ENCODE data around the gene FERMT1. TPM values are rescaled to one million over a fixed set of nuclear protein-coding genes. Genes with fewer than 3 reads are reported as not detected.

Gene FERMT1, protein sequence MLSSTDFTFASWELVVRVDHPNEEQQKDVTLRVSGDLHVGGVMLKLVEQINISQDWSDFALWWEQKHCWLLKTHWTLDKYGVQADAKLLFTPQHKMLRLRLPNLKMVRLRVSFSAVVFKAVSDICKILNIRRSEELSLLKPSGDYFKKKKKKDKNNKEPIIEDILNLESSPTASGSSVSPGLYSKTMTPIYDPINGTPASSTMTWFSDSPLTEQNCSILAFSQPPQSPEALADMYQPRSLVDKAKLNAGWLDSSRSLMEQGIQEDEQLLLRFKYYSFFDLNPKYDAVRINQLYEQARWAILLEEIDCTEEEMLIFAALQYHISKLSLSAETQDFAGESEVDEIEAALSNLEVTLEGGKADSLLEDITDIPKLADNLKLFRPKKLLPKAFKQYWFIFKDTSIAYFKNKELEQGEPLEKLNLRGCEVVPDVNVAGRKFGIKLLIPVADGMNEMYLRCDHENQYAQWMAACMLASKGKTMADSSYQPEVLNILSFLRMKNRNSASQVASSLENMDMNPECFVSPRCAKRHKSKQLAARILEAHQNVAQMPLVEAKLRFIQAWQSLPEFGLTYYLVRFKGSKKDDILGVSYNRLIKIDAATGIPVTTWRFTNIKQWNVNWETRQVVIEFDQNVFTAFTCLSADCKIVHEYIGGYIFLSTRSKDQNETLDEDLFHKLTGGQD
- total RNA-seq (2014; rRNA removed): 6.1 and 8.3 TPM in 2 replicates
- polyA plus RNA-seq (2012): 1.7 TPM

DNA sequence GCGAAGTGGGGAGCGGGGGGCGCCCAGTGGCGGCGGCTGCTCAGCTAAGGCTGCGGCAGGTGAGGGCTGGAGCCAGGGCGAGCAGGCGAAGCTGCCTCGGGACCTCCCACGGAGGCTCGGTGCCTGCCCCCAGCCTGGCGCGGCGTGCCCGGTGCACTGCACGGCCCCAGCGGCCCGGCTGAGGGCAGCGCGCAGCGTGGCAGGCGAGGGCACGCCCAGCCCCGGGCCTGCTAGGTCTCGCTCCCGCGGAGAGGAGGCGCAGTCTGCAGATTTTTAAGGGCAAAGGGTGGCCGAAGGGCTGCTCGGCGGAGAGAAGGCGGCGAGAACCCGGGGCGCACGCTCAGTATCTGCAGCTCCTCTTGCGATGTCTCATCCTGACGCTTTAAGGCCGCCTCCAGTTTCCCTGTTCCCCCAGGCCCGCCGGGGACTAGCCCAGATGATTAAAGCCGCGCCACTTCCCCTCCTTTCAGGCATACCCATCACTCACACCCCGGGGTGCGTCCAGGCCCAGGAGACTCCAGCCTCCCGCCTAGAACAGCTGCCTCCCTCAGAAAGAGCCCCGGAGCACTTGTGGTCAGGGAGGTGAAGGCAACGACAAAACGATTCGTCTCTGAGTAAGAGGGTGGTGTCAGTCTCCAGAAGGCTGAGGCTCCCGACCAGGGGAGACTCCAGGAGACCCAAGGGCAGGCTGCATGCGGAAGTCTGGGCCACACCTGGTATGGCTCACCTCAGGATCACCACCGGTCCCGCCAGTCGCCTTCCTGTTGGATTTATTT is at the start of gene FERMT1:
TSS of gene FERMT1 (minus strand) at position 158 of the 776 bp plus-strand sequence. CDS start 3,476 bp downstream, outside the sequence.
- DNase-seq (ENCODE audit: low read depth): peak; percentile 90

GRCh38 chr20:6169251-6169650 is 46.4 kb upstream of the FERMT1 start:
- no peak for DNase-seq (ENCODE audit: low read depth)

GRCh38 chr20:6168204-6168603 is 45.4 kb upstream of the FERMT1 start:
- no peak for DNase-seq (ENCODE audit: low read depth)

DNA sequence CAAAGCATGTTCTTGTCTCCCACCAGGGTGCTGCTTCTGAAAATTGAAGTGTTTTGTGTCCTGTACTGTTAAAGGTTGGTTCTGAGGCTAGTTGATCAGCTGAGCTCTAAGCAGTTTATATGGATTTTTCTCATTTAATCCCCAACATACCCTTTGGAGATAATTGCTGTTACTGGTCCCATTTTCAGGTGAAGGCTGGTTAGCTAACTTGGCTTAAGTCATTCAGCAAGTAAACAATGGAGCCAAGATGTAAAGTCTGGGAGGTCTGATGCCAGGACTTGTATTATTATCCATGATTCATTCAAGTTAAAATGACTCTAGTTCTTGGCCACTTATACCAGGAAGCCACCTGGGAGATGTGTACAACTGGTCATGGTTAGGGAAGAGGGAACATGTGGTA is 42.5 kb upstream of the FERMT1 start:
- DNase-seq (ENCODE audit: low read depth): no peak

DNA sequence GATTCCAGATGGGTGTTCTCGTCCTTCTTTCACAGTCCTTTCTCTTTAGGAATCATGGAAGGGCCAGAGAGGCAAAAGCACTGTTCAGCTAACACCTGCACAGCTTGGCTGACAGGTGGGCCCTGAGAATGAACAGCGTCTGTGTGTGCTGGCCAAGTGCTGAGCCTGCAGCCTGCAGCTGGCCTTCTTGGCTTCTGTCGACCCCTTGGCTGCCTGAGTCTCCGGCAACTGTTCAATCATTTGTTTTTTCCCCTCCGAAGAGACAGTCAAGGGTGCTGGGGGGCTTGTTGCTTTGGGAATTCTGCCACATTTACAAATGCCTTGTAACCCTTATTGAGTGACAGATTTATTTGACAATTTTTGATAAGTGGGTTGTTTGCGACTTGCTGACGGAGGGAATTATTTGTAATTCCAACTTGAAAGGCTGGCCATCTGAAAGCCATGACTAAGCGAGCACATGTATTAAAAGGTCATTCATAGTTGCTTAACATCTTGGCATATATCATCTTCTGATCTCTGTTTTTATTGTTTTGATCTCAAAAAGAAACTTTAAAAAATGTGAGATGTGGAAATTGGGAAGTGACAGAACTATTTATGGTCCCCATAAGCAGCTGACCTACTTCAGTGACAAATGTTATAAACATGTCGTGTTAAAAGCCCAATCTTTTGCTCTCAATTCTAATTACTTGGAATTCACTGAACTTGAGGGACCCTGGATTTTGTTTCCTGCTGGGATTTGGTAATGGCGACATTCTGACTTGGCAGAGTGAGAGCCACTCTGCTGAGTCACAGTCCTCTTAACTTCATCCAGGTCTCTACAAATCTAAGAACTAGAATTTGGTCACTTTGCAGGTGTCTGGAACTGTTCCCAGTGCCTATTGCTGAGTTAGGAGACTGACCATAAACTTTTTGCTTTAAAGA is 41.9 kb upstream of the FERMT1 start:
- no peak for DNase-seq (ENCODE audit: low read depth)

DNA sequence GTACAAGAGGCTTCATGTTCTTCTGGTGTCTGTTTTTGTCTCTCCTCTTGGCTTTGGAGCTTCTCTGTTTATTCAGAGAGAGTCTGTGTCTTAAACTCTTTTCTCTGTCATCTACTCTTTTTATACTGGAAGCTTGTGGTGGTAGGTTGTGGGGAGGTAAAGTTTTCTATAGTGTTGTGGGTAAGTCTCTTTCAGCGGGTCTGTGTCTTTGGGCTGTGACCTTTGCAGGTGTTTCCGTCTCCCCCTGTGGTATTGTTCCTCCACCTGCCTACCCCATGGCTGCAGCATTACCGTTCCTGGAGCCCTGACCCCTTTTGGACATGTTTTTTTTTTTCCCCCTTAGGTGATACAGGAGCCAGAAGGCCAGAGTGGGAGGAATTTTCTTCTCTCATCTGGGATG is 37.9 kb upstream of the FERMT1 start:
- DNase-seq (ENCODE audit: low read depth): no peak

GRCh38 chr20:6157345-6157744 is 34.5 kb upstream of the FERMT1 start:
- DNase-seq (ENCODE audit: low read depth): no peak

- DNase-seq (ENCODE audit: low read depth): no peak
Observed at GRCh38 chr20:6152777-6153176, 29.9 kb upstream of the FERMT1 start.

- DNase-seq (ENCODE audit: low read depth): no peak
Observed at GRCh38 chr20:6148073-6148472, 25.2 kb upstream of the FERMT1 start.

GRCh38 chr20:6142348-6142993 is 19.6 kb upstream of the FERMT1 start:
- peak; percentile 35 for DNase-seq (ENCODE audit: low read depth)

DNA sequence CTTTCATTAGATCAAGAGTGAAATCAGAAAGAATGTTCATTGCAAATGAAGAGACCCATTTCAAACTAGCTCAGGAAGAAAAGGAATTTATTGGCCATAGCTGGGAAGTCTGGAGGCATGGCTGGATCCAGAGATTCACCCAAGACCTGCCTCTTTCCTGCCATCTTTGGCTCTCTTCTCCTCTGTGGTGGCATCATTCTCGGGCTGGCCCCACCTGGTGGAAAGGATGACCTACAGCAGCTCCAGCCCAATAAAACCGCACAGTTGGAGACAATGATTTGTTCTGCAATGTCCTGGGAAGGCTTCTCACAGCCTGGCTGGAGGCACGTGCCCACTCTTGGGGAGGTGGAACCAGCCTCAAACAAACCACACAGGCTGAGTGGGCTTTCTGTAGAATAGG is 18.1 kb upstream of the FERMT1 start:
- peak; percentile 23 for DNase-seq (ENCODE audit: low read depth)

DNA sequence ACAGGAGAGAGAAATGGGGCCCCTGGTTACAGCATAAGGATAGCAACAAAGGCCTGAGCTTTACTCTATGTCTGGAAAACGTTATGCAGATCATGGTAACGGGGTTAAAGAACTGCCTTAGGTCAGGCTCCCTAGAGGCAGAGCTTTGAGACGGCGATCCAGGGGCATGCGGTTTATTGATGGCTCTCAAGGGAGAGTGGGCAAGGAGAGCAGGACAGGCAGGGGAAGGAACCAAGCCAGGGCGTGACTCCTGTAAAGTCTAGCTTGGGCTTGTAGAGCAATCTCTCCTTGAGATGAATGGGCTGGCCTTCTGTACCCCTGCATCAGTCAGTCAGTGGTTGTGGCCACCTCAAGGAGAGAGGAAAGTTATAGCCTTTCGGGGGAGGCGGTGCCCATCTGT is 12.5 kb upstream of the FERMT1 start:
- DNase-seq (ENCODE audit: low read depth): no peak

DNA sequence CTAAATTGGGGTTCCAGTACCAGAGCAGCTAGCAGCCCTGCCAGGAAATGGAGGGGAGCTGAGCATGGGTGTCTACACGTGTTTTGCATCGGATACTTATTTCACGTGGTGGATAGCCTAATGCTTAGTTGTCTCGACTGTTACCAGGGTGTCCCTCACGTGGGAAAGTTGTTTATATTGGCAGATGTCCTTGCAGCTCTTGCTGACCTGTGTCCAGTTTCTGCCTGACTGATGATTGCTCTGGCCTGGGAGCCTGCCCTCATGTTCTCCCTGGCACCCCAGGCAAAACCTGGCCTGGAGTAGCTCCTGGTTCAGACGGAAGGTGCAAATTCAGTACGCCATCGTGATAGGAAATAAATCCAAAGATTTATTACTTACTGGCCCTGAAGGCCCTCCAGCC is 11.8 kb upstream of the FERMT1 start:
- DNase-seq (ENCODE audit: low read depth): peak; percentile 30

DNA sequence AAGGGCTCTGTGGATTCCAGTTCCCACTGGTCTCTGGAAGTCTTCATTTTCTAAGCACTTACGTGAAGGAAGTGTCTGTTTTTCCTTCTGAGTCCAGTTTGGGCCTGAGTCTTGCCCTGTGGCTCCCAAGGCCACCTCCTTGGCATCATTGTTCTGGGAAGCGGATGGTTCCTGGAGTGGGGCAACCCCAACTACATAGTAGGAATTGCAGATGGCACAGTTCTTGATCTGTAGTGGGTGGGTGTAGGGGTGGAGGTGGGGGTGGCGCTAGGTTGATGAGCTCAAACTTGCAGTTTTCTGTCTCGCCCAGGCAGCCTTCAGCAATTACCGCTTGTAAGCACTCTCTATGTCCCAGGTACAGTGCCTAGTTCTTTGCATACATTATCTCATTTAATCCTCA is 7.2 kb upstream of the FERMT1 start:
- DNase-seq (ENCODE audit: low read depth): no peak

DNA sequence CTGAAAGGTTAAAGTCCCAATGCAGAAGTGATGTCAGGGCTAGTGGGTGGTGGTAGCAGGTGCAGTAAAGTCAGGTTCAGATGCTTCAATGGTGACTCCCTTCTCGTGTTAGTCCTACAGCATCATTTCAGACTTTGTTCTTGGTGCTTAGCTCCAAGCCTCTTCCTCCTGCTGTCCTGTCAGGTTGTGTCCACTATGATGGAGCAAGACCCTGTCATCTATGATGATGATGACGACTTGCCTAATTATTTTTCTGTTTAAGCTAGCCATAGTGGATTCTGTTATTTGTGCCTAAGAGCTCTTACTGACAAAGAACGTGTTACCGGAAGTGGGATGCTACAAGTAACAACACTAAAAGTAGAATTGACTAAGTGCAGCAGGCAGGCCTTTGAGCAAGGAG is 5.0 kb upstream of the FERMT1 start:
- no peak for DNase-seq (ENCODE audit: low read depth)

DNA sequence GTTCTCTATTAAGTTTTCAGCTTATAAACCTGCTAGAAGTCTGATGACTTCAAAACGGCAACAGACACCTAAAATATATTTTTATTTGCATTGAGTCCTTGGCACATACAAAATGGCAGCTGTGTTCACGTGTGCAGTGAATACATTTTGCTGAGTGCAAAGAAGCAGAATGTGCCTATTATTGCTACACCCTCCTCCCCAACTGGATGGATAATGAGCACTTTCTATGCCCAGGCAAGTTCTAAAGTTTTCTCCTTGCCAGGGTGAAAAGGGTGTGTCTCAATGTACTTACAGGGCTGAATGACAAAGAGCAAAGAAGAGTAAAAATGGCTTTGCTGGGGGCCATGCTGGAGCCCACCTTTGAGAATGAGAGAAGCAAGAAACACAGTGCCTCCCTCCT is 4.0 kb upstream of the FERMT1 start:
- DNase-seq (ENCODE audit: low read depth): no peak

DNA sequence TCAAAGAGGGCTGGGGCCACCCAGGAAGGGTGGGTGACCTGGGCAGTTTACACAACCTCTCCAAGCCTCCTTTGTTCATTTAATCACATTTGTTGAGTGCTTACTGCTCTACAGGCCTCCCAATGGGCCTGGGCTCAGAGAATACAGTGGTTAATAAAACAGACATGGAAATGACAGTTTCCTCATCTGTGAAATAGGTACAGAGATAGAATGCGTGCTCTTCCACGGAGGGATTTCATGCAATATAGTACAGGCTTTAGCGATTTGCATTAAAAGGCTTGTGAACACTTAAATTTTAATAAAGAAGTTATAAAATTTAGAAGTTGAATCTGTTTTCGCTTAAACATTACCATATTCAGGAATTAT is 802 bp upstream of the FERMT1 start:
- DNase-seq (ENCODE audit: low read depth): no peak

DNA sequence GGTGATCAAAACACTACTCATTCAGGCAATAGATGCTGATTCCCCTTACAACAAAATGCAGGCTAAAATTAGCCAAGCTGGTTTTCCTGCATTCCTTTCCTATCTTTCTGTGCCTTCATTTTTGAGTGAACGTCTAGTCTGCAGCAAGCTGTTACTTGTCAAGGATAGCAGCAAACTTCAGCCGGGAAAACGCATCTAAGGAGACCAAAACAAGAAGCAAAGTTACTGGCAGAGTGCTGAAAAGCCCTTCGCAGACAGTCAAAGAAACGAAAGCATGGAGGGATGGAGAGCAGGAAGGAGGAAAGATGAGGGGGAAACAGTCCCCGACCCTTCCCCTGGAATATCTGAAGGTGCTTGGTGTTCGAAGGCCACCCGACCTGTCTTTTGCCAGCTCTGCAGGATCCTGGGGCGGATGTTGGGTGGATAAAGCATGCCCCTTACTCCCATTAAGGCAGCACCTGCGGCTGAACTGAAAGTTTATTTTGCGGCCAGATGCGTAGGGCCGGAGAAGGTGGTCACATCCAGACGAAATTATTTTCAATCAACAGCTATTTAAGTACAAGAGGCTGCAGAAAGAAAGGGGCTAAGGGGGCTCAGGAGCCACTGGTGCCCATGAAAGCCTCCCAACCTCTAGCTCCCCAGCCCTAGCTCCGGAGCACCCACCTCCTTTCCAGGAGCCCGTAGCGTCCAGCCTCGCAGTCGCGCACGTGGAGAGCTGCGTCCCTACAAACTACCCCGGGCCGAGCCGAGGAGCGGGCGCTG is 538 bp downstream of the FERMT1 start:
- DNase-seq (ENCODE audit: low read depth): peak; percentile 28

DNA sequence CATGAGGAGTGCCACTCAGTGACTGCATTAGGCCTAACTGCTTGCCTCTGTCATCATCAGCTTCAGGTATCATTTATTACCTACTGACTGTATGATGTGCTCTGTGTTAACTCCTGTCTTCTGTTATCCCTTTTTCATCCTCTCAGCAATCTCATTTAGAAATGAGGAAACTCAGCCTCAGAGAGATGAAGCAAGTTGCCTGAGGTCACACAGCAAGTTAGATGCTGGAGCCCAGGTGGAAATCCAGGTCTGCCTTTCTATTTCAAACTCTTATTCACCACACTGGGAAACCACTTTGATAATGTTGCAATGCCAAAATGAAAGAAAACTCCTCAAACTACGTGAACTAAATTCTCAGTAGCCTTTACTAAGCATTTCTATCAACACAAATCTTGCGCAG is 1.3 kb downstream of the FERMT1 start:
- no peak for DNase-seq (ENCODE audit: low read depth)

DNA sequence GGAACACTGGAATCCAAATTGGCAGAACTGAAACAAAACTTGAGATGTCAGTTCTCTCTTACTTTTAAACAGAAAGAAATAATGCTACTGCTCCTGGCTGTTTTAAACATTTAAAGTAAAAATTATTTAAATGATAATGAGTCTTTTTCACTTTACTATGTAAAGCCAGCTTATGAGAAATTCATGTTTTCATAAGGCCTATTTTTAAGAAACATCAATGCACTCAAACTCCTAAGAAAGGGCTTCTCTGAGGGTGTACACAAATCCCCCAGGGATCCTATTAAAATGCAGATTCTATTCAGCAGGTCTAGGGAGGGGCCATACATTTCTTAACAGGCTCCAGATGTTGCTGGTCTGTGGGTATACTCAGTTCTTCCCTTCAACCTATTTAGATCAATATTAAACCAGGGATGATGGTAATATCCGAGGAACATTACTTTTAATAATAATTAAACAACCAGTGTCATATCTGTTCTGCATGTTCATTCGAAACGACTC is 2.3 kb downstream of the FERMT1 start:
- DNase-seq (ENCODE audit: low read depth): no peak

Measured in LHCN-M2 (cell line).